H54 (cell line): ENCODE measurements around the gene SEMG2.

Experiments used
- DNase-seq: peaks from one replicate; pipeline ENCODE4 v3.0.0; 2011; ENCODE audit warnings: low spot score, mixed read lengths; ENCODE audit not compliant: insufficient read length
- FAIRE-seq: peaks from 3 replicates; lab custom pipeline; 2011; peaks lifted over from hg19 to GRCh38; lab: Jason Lieb, UNC
- POLR2A ChIP-seq: IDR thresholded peaks from 2 replicates; pipeline ENCODE4 v1.6.1; 2011; ENCODE audit warnings: low read depth, mild to moderate bottlenecking, low read length

The SEMG2 gene

DNA sequence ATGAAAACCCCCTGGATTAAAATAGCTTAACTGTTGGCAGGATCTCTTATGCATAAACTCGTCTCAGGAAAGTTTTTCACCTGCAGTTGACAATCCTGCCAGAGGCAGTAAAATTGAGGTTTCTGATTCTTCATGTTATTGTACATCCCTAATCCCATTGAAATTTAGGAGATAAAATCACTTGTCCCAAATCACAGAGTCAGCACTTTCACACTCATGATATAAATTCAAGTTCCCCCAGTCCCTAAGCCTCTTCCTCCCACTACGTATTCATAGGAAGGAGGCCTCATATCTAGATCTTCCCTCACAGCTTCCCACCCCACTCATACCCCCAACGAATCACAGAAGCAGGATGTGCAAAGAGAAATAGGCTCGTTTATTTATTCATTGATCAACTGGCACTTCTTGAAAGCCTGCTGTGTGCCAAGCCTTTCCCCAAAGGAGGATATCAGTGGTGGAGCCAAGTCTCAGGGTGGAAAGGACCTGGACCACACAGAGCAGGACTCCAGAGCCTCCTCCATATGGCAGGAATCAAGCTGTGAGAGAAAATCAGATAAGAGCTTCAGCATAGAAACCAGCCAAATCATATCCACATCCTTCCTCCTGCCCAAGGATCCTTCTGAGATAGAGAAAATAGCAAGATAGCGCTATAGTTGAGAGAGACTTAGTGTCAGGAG lies 30.8 kb downstream of the SEMG2 start:
- FAIRE-seq (no peak), DNase-seq (no peak)
- TF ChIP-seq POLR2A, result no peak

DNA sequence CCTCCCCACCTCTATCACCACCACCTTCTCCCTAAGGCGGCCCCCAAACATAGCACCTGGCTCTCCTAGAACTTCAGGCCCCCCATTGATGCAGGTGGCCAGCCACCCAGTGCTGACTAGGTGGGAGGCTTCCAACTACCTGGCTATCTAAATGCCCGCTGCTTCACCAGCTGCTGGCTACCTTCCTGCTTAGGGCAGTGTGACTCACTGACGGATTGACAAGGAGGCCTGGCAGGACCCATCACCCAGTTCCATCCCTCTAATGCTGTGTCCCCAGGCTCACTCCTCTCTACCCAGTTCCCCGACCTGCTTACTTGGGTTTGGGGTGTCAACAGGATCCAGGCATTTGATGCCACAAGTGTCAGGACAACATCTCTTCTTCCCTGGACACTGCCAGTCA lies 32.1 kb downstream of the SEMG2 start:
- TF ChIP-seq POLR2A, result no peak
- no peak for FAIRE-seq

DNA sequence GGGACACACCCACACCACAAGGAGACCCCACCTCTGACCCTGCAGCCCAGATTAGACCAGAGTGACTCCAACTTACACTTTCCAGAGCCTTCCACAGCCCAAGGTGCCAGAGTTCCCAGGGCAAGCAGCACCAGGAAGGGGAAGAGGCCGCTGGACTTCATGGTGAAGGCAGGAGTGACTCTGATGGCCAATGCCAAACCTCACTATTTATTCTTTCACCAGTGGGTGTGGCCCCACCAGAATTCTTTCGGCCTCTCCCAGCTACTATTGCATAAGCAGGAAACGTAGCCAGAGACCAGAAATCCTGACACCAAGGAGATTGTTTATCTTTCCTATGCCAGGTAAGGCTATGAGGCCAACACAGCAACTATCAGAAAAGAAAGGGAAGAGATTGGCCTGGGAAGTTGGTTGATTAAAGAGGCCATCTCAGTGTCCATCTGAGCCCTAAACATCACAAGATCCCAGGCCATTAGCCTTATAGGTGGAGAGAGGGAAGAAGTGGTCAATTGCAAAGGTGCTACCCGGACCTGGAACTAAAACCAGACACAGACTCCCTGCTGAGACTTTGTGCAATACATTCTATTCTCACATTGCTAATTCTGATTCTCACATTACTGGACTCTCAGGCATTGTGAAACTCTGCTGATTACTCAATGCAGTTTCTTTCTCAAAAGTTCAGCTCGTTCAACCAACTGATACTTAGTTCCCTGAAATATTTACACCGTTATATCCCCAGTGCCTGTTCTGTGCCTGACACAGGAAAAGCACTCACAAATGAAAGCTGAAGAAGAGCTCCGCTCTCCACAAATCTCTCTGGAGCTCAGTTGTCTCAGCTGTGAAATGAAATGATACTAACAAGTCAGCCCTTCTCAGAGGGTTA lies 33.5 kb downstream of the SEMG2 start, which contains the start of gene SLPI:
Gene SLPI (minus strand): TSS at position 182 of the 880 bp plus-strand sequence. CDS start 21 bp downstream, at position 161.
- TF ChIP-seq POLR2A, result no peak
- no peak for FAIRE-seq
- DNase-seq, result no peak

More for the DNA sequence above, 32.1 kb downstream of the SEMG2 start:
- no peak for DNase-seq

DNA sequence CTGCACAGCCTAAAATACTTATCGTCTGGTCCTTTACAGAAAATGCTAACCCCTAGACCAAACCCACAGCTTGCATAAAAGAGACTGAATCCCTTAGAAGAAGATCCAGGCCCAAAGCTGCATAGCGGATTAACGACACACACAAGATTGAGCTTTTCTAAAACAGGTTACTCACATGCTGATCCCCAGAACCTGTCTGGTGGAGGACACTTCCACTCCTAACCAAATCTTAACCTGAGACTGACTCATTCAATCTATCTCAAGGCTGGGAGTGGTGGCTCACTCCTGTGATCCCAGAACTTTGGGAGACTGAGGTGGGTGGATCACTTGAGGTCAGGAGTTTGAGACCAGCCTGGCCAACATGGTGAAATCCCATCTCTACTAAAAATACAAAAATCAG lies 36.0 kb downstream of the SEMG2 start:
- FAIRE-seq (no peak), DNase-seq (no peak)
- no peak for TF ChIP-seq POLR2A

GRCh38 chr20:45257711-45258110 lies 36.5 kb downstream of the SEMG2 start:
- DNase-seq (no peak), FAIRE-seq (no peak)
- TF ChIP-seq POLR2A, result no peak

DNA sequence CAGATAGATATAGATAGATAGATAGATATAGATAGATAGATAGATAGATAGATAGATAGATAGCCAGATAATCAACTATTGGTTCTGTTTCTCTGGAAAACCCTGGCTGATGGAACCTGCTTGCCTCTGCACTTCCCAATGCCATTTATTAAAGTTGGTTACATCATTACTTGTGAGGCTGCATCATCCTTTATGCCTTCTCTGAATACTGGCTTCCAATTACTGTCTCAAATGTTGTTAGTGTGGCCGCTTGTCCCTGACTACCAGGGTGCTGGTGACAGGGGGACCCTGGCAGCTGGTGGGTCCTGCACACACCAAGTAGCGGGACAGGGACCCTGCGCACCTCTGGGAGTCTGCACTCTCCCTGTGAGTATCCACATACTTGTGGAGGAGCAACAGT lies 37.1 kb downstream of the SEMG2 start:
- FAIRE-seq, result no peak

GRCh38 chr20:45258664-45259063 lies 37.5 kb downstream of the SEMG2 start:
- no peak for DNase-seq
- FAIRE-seq, result no peak
- TF ChIP-seq POLR2A, result no peak

More for the DNA sequence above, 37.1 kb downstream of the SEMG2 start:
- no peak for TF ChIP-seq POLR2A
- no peak for DNase-seq

GRCh38 chr20:45263556-45264266 lies 42.5 kb downstream of the SEMG2 start:
- FAIRE-seq (no peak), DNase-seq (no peak)
- TF ChIP-seq POLR2A, result no peak

DNA sequence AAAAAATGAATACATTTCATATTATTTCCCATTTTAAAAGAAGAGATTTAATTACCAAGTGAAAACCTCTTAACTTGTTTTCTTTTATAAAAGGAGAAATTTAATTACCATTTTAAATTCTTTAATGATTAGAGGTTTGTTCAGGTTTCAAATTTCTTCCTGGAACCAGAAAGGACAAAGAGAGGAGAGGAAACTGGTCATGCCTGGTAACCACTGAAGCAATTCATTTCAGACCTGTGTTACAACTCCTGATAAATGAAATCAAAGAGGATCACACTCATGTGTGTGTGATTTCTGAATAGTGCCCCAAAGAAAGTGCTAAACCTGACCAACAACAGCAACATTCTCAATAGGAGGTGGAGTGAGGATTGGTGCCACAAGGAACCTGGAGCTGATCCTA lies 45.8 kb downstream of the SEMG2 start:
- no peak for DNase-seq
- FAIRE-seq, result no peak
- TF ChIP-seq POLR2A, result no peak

- DNase-seq (no peak), FAIRE-seq (no peak)
- no peak for TF ChIP-seq POLR2A
Observed at GRCh38 chr20:45268531-45268930, 47.4 kb downstream of the SEMG2 start.

GRCh38 chr20:45269056-45269455 lies 47.9 kb downstream of the SEMG2 start:
- no peak for DNase-seq
- FAIRE-seq, result no peak
- no peak for TF ChIP-seq POLR2A

- TF ChIP-seq POLR2A, result no peak
- DNase-seq (no peak), FAIRE-seq (no peak)
Observed at GRCh38 chr20:45269754-45270270, 48.6 kb downstream of the SEMG2 start.
